ENCODE measurements around the gene MAP3K9. TPM values are rescaled to one million over a fixed set of nuclear protein-coding genes. Genes with fewer than 3 reads are reported as not detected.

MAP3K9 gene
- total and polyA plus RNA-seq, 2 of the 8 experiments (the other 6 are each of a cell fraction or from before 2014, with no cell fraction given) = 9.8 to 24.7 TPM

GRCh38 chr14:70793637-70794036 is 15.7 kb downstream of the MAP3K9 start:
- H2BK5ac ChIP-seq (ENCODE audit: low read depth, low read length) = 0 out of 2 replicates have a peak overlapping the region, but pooled peaks have one; percentile 15
- H3K4ac ChIP-seq (replicated peaks; ENCODE audit: insufficient read length, low read depth, low read length) = no peak overlapping the region
- H3K23ac ChIP-seq (ENCODE audit: insufficient read length) = no peak overlapping the region
- H2BK20ac ChIP-seq (ENCODE audit: low read length) = no peak overlapping the region
- peaks cover 20% of the 10 kb centered on the region for H3K79me1 ChIP-seq (ENCODE audit: low read depth, low read length)
- H4K5ac ChIP-seq (ENCODE audit: insufficient read length, low read depth, low read length) = no peak overlapping the region
- no peak overlapping the region for H3K9ac ChIP-seq (replicated peaks in 1 of 4; ENCODE audit: extremely low read depth in 1 of 4, low read depth in 3 of 4, low read length in 3 of 4)
- no peak overlapping the region for H2BK120ac ChIP-seq (replicated peaks; ENCODE audit: low read depth, low read length)
- no peaks in the 10 kb centered on the region for H3K23me2 ChIP-seq (ENCODE audit: low read depth, low read length)
- no peak overlapping the region for H2BK15ac ChIP-seq (ENCODE audit: low read length)
- POLR2A ChIA-PET (ENCODE audit: partially characterized antibody) = no interaction called here
- DNase-seq (ENCODE audit: low read depth in 1 of 2, low spot score in 2 of 2) (no peak), FAIRE-seq (no peak)
- no peak overlapping the region for H2BK12ac ChIP-seq (ENCODE audit: low read depth, low read length)
- 97% methylated on average over 3 of the region's 3 CpGs; no CpG with 5 or more reads in 1 of the 2 experiments for WGBS, 2 experiments (ENCODE audit: extremely low coverage in 1 of 2, insufficient coverage in 1 of 2, insufficient read length in 1 of 2, insufficient replicate concordance in 2 of 2, low coverage in 1 of 2, low lambda C conversion rate in 2 of 2, missing lambda C conversion rate in 1 of 2)
- no peak overlapping the region for H3K4me2 ChIP-seq (ENCODE audit: insufficient read depth in 1 of 2, low read depth in 2 of 2, low read length in 2 of 2)
- no peaks in the 10 kb centered on the region for H3K4me1 ChIP-seq (replicated peaks in 1 of 4; ENCODE audit: control insufficient read depth in 3 of 4, insufficient read depth in 4 of 4, low read length in 3 of 4)
- TF ChIP-seq E2F6 (IDR thresholded peaks at IDR 0.05) (no peak), BACH1 (IDR thresholded peaks at IDR 0.05; ENCODE audit: low read length) (no peak)
- no peaks in the 10 kb centered on the region for H3K9me3 ChIP-seq (ENCODE audit: insufficient read depth in 2 of 2, low read depth in 1 of 2, low read length in 1 of 2)
- H3K27ac ChIP-seq (ENCODE audit: low read depth, low read length) = no peak overlapping the region
- H2AK5ac ChIP-seq (ENCODE audit: low read depth, low read length) = no peak overlapping the region
- no peak overlapping the region for H3K56ac ChIP-seq (replicated peaks; ENCODE audit: insufficient read length, low read depth, low read length)
- peaks cover 8 to 56% of the 10 kb centered on the region in 2 experiments; a peak in 3 of 4 replicates for H3K79me2 ChIP-seq (ENCODE audit: control insufficient read depth in 1 of 2, insufficient read depth in 2 of 2, low read length in 2 of 2)
- no peak overlapping the region for H2AFZ ChIP-seq (ENCODE audit: low read length)
- no peaks in the 10 kb centered on the region for H3K27me3 ChIP-seq (replicated peaks in 1 of 4; ENCODE audit: control insufficient read depth in 3 of 4, extremely low read depth in 1 of 4, insufficient read depth in 3 of 4, low read length in 3 of 4)
- H3K18ac ChIP-seq (ENCODE audit: extremely low read depth, low read length) = no peak overlapping the region
- no peak overlapping the region for H4K8ac ChIP-seq (ENCODE audit: extremely low read depth, insufficient read depth, low read length)
- CTCF ChIA-PET (ENCODE audit: partially characterized antibody) = interaction anchor here (0.8 kb wide), 1 partner anchor 40 kb away, joined by 3 read pairs; no protein-coding TSS in a partner anchor
- no peak overlapping the region for H4K91ac ChIP-seq (replicated peaks; ENCODE audit: insufficient read length, low read length)
- peaks cover 0 to 11% (median 0%) of the 10 kb centered on the region in 4 experiments; a peak in 5 of 8 replicates for H3K36me3 ChIP-seq (ENCODE audit: control insufficient read depth in 2 of 4, insufficient read depth in 4 of 4, low read length in 3 of 4)
- no peak overlapping the region for H3K14ac ChIP-seq (ENCODE audit: insufficient read length)
- H4K20me1 ChIP-seq (replicated peaks in 1 of 2; ENCODE audit: control insufficient read depth in 1 of 2, insufficient read depth in 2 of 2, low read length in 2 of 2) = peaks cover 7 to 19% of the 10 kb centered on the region in 2 experiments
- no peak overlapping the region for H3K4me3 ChIP-seq (ENCODE audit: extremely low read depth in 1 of 4, insufficient read depth in 2 of 4, low read depth in 3 of 4, low read length in 4 of 4)

All from H1 (cell line).